Activated CD4-positive, alpha-beta T cell treated with anti-CD3 and anti-CD28 coated beads for 48 hours (primary cell): ENCODE data around the gene TSPAN32.

ENCODE experiments used
- DNase-seq: peaks from one replicate; pipeline ENCODE4 v3.0.0-alpha.2; 2020

The TSPAN32 gene

GRCh38 chr11:2367266-2368160, 65.7 kb downstream of the TSPAN32 start:
- no peak for DNase-seq
